SU-DHL-6 (cell line): ENCODE results near the gene CCN6.

Experiments
- H2AFZ ChIP-seq: fragments of 200-600 bp; sonication (generic); 2 replicates; pipeline ENCODE4 v1.6.1; 2014; ENCODE audit warnings: low read depth, mild to moderate bottlenecking, moderate library complexity, mixed read lengths, antibody characterized with exemption, low read length; ENCODE audit not compliant: severe bottlenecking
- H3F3A ChIP-seq: fragments of 200-600 bp; shearing (Covaris generic); 2 replicates; pipeline ENCODE4 v1.6.0; 2016; ENCODE audit warnings: antibody characterized with exemption, mild to moderate bottlenecking; ENCODE audit not compliant: insufficient read depth
- H3K27ac ChIP-seq: fragments of 200-600 bp; sonication (generic); 2 replicates; pipeline ENCODE4 v1.5.1; 2016; ENCODE audit warnings: low read depth, mild to moderate bottlenecking, low read length, moderate library complexity, mixed read lengths
- H3K27me3 ChIP-seq: fragments of 200-600 bp; sonication (generic), shearing (Covaris generic); 2 replicates; pipeline ENCODE4 v1.6.0; 2014; ENCODE audit warnings: mild to moderate bottlenecking, low read length
- H3K36me3 ChIP-seq: fragments of 200-600 bp; sonication (generic); 2 replicates; pipeline ENCODE4 v1.6.1; 2014; ENCODE audit warnings: mild to moderate bottlenecking, low read length, mixed read lengths
- H3K4me2 ChIP-seq: fragments of 300-600, 200-600 bp; shearing (Covaris generic), sonication (generic); 2 replicates; pipeline ENCODE4 v1.6.0; 2014; ENCODE audit warnings: low read length, low read depth, mild to moderate bottlenecking; ENCODE audit not compliant: poor library complexity, severe bottlenecking
- H3K4me3 ChIP-seq: fragments of 200-600 bp; sonication (generic); 2 replicates; pipeline ENCODE4 v1.5.1; 2014; ENCODE audit warnings: antibody characterized with exemption, low read length, mild to moderate bottlenecking, mixed read lengths; ENCODE audit not compliant: insufficient read depth, poor library complexity, severe bottlenecking
- H3K79me2 ChIP-seq: fragments of 200-600 bp; sonication (generic); 2 replicates; pipeline ENCODE4 v1.6.1; 2014; ENCODE audit warnings: mild to moderate bottlenecking, low read length, moderate library complexity; ENCODE audit not compliant: insufficient read depth
- H3K9ac ChIP-seq: fragments of 200-600 bp; sonication (generic); 2 replicates; pipeline ENCODE4 v1.7.0; 2014; ENCODE audit warnings: mild to moderate bottlenecking, low read length
- H3K9me2 ChIP-seq: fragments of 200-600 bp; sonication (generic); replicated peaks from 2 replicates; pipeline ENCODE4 v1.6.1; 2014; ENCODE audit warnings: low read length; ENCODE audit not compliant: insufficient read depth
- H3K9me3 ChIP-seq: fragments of 200-600 bp; sonication (generic); 2 replicates; pipeline ENCODE4 v1.6.1; 2014; ENCODE audit warnings: low read length, mixed read lengths; ENCODE audit not compliant: insufficient read depth
- H4K20me1 ChIP-seq: fragments of 200-600 bp; sonication (generic); 2 replicates; pipeline ENCODE4 v1.6.1; 2014; ENCODE audit warnings: low read depth, mild to moderate bottlenecking, antibody characterized with exemption, low read length, moderate library complexity, mixed read lengths
- CTCF ChIP-seq: fragments of 200-600 bp; sonication (generic); IDR thresholded peaks from one replicate; pipeline ENCODE4 v1.5.1; 2017; ENCODE audit warnings: antibody characterized with exemption, mild to moderate bottlenecking, low read length, moderate library complexity; ENCODE audit not compliant: insufficient read depth, poor library complexity, severe bottlenecking
- EZH2phosphoT487 ChIP-seq: fragments of 200-600 bp; sonication (generic), shearing (Covaris generic); conservative IDR thresholded peaks from 2 replicates; pipeline ENCODE4 v1.6.1; 2018; ENCODE audit warnings: mild to moderate bottlenecking, antibody characterized with exemption, low read length, moderate library complexity, mixed read lengths

CCN6 gene

GRCh38 chr6:112085286-112086065 lies 31.6 kb downstream of the CCN6 start:
- TF ChIP-seq CTCF (no peak), EZH2phosphoT487 (no peak)
- H3K9me2 ChIP-seq: no peaks in the 10 kb centered on the region
- H3K9me3 ChIP-seq: no peaks in the 10 kb centered on the region
- H3F3A ChIP-seq: peaks cover 2% of the 10 kb centered on the region; the same call in 1 of the 2 replicates
- no peaks in the 10 kb centered on the region for H3K27me3 ChIP-seq
- H3K9ac ChIP-seq: no peak overlapping the region
- H3K36me3 ChIP-seq: 0 out of 2 replicates have a peak, but pooled peaks cover 2% of the 10 kb centered on the region
- H2AFZ ChIP-seq: no peak overlapping the region
- peak overlapping the region; percentile 75 for H3K4me2 ChIP-seq
- H3K27ac ChIP-seq: no peak overlapping the region
- no peaks in the 10 kb centered on the region for H4K20me1 ChIP-seq
- no peak overlapping the region for H3K4me3 ChIP-seq
- no peaks in the 10 kb centered on the region for H3K79me2 ChIP-seq

GRCh38 chr6:112086744-112087135 lies 32.8 kb downstream of the CCN6 start:
- H3K9me3 ChIP-seq: no peaks in the 10 kb centered on the region
- no peaks in the 10 kb centered on the region for H3K27me3 ChIP-seq
- H3F3A ChIP-seq: peaks cover 2% of the 10 kb centered on the region; the same call in 1 of the 2 replicates
- peak overlapping the region; percentile 75 for H3K4me2 ChIP-seq
- TF ChIP-seq EZH2phosphoT487: no peak
- TF ChIP-seq CTCF: peak; percentile 23
- H4K20me1 ChIP-seq: no peaks in the 10 kb centered on the region
- peak overlapping the region; percentile 80 for H3K4me3 ChIP-seq
- H3K9ac ChIP-seq: peak overlapping the region; percentile 63
- peak overlapping the region; percentile 91 for H2AFZ ChIP-seq
- no peaks in the 10 kb centered on the region for H3K79me2 ChIP-seq
- H3K27ac ChIP-seq: no peak overlapping the region
- H3K9me2 ChIP-seq: no peaks in the 10 kb centered on the region
- H3K36me3 ChIP-seq: 0 out of 2 replicates have a peak, but pooled peaks cover 2% of the 10 kb centered on the region

- Histone ChIP-seq H3K4me2 (peak within 1 kb of the TSS; percentile 79), H3K27me3 (no peaks in the 10 kb centered on the region), H3F3A (peaks cover 2% of the 10 kb centered on the region; the same call in 1 of the 2 replicates), H3K9me2 (no peaks in the 10 kb centered on the region), H3K36me3 (0 out of 2 replicates have a peak, but pooled peaks cover 2% of the 10 kb centered on the region), H3K9ac (peak within 1 kb of the TSS; percentile 63), H3K27ac (no peak within 1 kb of the TSS), H2AFZ (peak within 1 kb of the TSS; percentile 98), H3K79me2 (no peaks in the 10 kb centered on the region), H3K9me3 (no peaks in the 10 kb centered on the region), H4K20me1 (no peaks in the 10 kb centered on the region), H3K4me3 (peak within 1 kb of the TSS; percentile 80)
- TF ChIP-seq EZH2phosphoT487 (no peak), CTCF (no peak)
Observed at GRCh38 chr6:112087136-112087911, 33.4 kb downstream of the CCN6 start, which contains the start of the genes FAM229B and TUBE1. TSS of gene FAM229B (plus strand) at chr6:112087591. CDS start at chr6:112099284, 11,693 bp downstream. TSS of gene TUBE1 (minus strand) at chr6:112087482. CDS start at chr6:112087434, 48 bp downstream.
